Activated CD8-positive, alpha-beta memory T cell treated with anti-CD3 and anti-CD28 coated beads, Interleukin-2, amount 10 ng/mL, durations not matched to agents 7 days and 5 days (primary cell): ENCODE data around the gene NDUFA8. TPM values are rescaled to one million over a fixed set of nuclear protein-coding genes. Genes with fewer than 3 reads are reported as not detected.
A peak's percentile ranks its signal among the peaks of the same experiment; 100 is the strongest.

Source experiments
- ATAC-seq: fragments of 150-1000 bp; cut with Tn5 transposase; one replicate; pipeline ENCODE4 v1.10.0; 2021; ENCODE audit warnings: moderate library complexity
- CTCF ChIA-PET: fragments of 350-600 bp; sonication (Branson Sonifier 250); formaldehyde crosslinking; loops from one replicate; lab custom pipeline; 2021; ENCODE audit warnings: antibody characterized with exemption; lab: Charles Lee
- DNase-seq: peaks from one replicate; pipeline ENCODE4 v3.0.0-alpha.2; 2020
- H3K27ac Mint-ChIP-seq: one replicate; pipeline ENCODE4 v1.8.0; 2021; ENCODE audit warnings: mild to moderate bottlenecking, mixed read lengths
- H3K27me3 Mint-ChIP-seq: one replicate; pipeline ENCODE4 v1.8.0; 2021; ENCODE audit warnings: mixed read lengths
- H3K36me3 Mint-ChIP-seq: one replicate; pipeline ENCODE4 v1.8.0; 2021; ENCODE audit warnings: mild to moderate bottlenecking, mixed read lengths
- H3K4me1 Mint-ChIP-seq: one replicate; pipeline ENCODE4 v1.8.0; 2021; ENCODE audit warnings: mixed read lengths
- H3K4me3 Mint-ChIP-seq: one replicate; pipeline ENCODE4 v1.8.0; 2021; ENCODE audit warnings: mild to moderate bottlenecking, moderate library complexity, mixed read lengths
- H3K9me3 Mint-ChIP-seq: one replicate; pipeline ENCODE4 v1.8.0; 2022; ENCODE audit warnings: low read depth, mixed read lengths
- total RNA-seq, 2 experiments: library from RNA; stranded (reverse); gene quantifications; one replicate each; pipeline ENCODE4 v1.2.3, GENCODE V29; 2021

The NDUFA8 gene
- total RNA-seq, 2 experiments from 2014 or later, result 36.4 to 49.1 TPM

DNA sequence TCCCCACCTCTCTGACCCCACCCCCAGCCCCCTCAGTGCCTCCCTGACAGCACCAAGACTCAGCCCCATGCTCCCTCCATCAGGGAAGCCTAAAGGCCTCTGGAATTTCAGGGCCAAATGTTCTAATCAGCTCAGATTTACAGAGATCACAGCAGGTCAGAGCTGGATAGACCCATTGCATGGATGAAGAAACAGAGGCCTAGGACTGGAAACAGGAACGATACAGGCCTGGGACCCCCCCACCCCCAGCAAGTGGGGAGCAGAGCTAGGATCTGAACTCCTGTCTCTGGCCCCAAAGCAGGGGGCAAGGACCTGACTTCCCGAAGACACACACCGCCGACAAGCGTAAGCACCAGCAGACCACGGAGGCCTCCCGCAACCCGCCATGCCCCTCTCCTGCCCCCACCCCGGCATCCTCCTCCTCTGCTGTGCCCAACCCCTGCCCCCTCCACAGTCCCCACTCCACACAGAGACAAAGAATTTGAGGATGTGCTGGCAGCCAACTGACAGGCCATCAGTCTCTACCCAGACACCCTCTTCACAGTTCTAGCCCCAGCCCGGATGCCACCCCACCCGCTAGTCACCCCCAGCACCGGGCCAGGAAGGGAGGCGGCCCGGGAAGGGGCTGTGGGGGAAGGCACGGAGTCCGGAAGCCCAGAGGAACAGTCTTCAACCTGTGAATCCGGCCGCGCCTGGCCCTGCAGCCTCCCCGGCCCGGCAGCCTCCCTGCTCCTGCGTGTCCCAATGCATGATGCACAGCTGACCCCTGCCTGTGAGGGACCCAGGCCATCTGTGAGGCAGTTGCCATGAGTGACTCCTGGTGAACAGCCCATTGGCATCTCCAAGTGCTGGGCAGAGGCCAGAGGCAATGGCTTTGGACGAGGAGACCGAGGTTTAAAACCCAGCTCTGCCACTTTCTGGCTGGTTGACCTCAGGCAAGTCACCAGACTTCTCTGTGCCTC lies 31.3 kb downstream of the NDUFA8 start:
- Mint-ChIP-seq H3K27me3 (peaks cover 41% of the 10 kb centered on the region), H3K9me3 (no peaks in the 10 kb centered on the region), H3K36me3 (no peaks in the 10 kb centered on the region), H3K4me3 (no peak overlapping the region), H3K4me1 (peaks cover 14% of the 10 kb centered on the region), H3K27ac (peak overlapping the region; percentile 64)
- peak; percentile 50 for DNase-seq
- ATAC-seq, result peak; percentile 38
- CTCF ChIA-PET, result interaction anchor here (0.7 to 9.4 kb wide), 6 partner anchors 15 to 221 kb away, joined by 3 to 304 read pairs (median 6); no protein-coding TSS in a partner anchor

DNA sequence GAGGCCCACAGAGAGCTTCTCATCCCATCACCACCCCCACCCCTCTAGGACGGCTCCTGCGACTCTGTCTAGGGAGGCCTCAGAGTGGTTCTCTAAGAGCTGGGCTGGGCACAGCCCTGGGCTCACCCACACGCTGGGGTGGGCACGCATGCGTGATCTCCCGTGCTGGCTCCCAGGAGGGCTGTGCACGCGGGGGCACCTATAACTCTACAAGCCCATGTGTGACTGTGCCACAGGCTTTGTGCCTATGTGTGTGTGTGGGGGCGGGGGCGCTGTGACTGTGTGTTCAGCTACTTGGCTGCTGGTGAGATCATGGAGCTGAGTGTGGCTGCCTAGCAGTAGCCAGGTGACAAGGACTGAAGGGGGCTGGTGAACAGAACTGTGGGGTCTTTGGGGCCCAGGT lies 32.2 kb downstream of the NDUFA8 start:
- H3K27ac Mint-ChIP-seq, result peak overlapping the region; percentile 39
- no peak for ATAC-seq

DNA sequence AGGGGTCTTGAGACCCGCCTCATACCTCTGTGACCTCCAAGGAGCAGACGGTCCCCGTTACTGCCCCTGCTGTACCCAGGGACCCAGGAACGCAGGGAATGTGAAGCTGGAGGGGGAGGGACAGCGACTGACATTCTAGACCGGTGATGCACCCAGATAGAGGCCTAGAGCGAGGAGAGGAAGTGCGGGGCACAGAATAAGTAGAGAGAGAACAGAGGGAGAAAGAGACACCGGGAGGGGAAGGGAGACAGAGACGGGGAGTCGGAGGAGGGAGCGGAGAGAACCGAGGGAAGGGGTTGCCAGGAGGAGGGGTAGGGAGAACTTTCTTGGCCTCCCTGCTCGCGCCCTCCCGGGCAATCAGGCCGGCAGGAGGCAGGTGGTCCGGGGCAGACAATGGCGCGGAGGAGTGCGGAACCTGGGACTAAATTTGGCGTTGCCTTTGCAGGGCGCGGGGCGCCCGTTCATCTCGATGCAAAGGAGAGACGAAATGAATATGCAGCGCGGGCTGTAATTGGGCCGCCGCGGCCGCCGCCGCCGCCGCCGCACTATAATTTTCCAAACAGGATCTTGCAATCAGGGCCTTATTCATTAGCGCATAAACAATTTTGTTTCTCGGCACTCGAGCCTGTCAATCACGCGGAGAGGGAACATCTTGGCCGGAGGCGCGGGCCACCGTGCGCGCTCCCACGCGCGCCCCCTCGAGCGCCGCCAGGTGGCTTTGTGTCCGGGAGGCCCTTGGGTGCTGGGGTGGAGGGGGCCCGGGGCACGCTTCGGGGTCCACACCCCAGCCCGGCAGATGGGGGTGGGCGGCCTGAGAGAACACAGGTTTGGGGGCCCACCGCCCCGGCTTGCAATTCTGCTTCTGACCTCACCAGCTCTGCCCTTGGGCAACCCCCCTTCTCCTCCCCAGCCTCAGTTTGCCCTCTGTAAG lies 33.0 kb downstream of the NDUFA8 start:
- H3K9me3 Mint-ChIP-seq, result no peaks in the 10 kb centered on the region
- H3K36me3 Mint-ChIP-seq, result no peaks in the 10 kb centered on the region
- peak overlapping the region; percentile 51 for H3K4me3 Mint-ChIP-seq
- CTCF ChIA-PET, result interaction anchor here (1.2 to 13.1 kb wide), 7 partner anchors 10 to 685 kb away, joined by 3 to 304 read pairs (median 14); partner anchors contain the start of genes MRRF, RBM18 and TTLL11
- DNase-seq (no peak), ATAC-seq (no peak)
- H3K4me1 Mint-ChIP-seq, result peaks cover 21% of the 10 kb centered on the region
- no peak overlapping the region for H3K27ac Mint-ChIP-seq
- H3K27me3 Mint-ChIP-seq, result peaks cover 36% of the 10 kb centered on the region

More for the DNA sequence above, 32.2 kb downstream of the NDUFA8 start:
- Mint-ChIP-seq H3K36me3 (no peaks in the 10 kb centered on the region), H3K4me1 (peaks cover 21% of the 10 kb centered on the region), H3K4me3 (no peak overlapping the region), H3K9me3 (no peaks in the 10 kb centered on the region), H3K27me3 (peaks cover 41% of the 10 kb centered on the region)
- DNase-seq, result no peak
- CTCF ChIA-PET, result interaction anchor here (0.7 to 13.1 kb wide), 6 partner anchors 19 to 222 kb away, joined by 3 to 304 read pairs (median 20); partner anchors contain the start of gene TTLL11

GRCh38 chr9:122125509-122126330 lies 33.9 kb downstream of the NDUFA8 start:
- Mint-ChIP-seq H3K4me1 (peaks cover 21% of the 10 kb centered on the region), H3K36me3 (no peaks in the 10 kb centered on the region), H3K9me3 (no peaks in the 10 kb centered on the region), H3K4me3 (no peak overlapping the region), H3K27ac (no peak overlapping the region), H3K27me3 (peaks cover 34% of the 10 kb centered on the region)
- DNase-seq, result no peak
- no peak for ATAC-seq
- CTCF ChIA-PET, result interaction anchor here (0.8 to 13.1 kb wide), 30 partner anchors 9 to 686 kb away, joined by 3 to 304 read pairs (median 4); partner anchors contain the start of genes MORN5, MRRF, NDUFA8 and RBM18

GRCh38 chr9:122125158-122125508 lies 34.4 kb downstream of the NDUFA8 start:
- peaks cover 34% of the 10 kb centered on the region for H3K27me3 Mint-ChIP-seq
- H3K27ac Mint-ChIP-seq, result no peak overlapping the region
- no peaks in the 10 kb centered on the region for H3K36me3 Mint-ChIP-seq
- DNase-seq, result peak; percentile 83
- no peak overlapping the region for H3K4me3 Mint-ChIP-seq
- no peaks in the 10 kb centered on the region for H3K9me3 Mint-ChIP-seq
- CTCF ChIA-PET, result interaction anchor here (0.8 to 13.1 kb wide), 34 partner anchors 9 to 686 kb away, joined by 3 to 304 read pairs (median 5); partner anchors contain the start of genes MORN5, MRRF, NDUFA8 and PTGS1
- peaks cover 21% of the 10 kb centered on the region for H3K4me1 Mint-ChIP-seq
- peak; percentile 83 for ATAC-seq

DNA sequence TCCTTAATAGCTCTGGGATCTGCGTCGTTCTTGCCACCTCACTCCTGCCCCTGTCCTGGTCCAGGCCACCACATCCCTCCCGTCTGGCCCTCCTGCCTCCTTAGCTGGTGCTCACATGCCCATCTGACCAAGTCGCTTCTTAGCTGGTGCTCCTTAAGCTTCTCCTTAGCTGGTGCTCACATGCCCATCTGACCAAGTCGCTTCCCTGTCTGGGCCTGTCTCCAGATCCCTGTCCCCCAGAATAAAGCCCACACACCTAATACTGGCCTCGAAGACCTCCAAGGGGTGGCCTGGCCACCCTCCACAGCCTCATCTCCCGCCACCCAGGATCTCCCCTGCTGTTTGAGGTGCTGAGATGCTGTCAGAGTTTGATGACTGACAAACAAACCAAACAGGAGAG lies 35.1 kb downstream of the NDUFA8 start:
- no peaks in the 10 kb centered on the region for H3K9me3 Mint-ChIP-seq

DNA sequence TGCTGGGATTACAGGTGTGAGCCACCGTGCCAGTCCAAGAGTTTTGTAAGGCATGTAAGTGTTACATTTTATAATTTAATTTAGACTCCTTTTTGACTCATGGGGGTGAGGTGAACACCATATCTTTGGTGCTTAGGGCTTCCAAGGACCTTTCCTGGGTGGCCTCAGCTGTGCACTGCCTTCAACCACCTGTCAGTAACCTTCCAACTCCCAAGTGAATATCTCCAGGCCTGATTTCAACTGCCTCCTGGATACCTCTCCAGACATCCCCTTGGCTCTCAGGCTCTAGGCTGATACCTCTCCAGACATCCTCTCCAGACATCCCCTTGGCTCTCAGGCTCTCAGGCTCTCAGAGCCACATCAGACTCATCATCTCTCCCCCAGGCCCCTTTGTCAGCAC lies 35.5 kb downstream of the NDUFA8 start:
- H3K4me1 Mint-ChIP-seq, result peaks cover 21% of the 10 kb centered on the region

More for the DNA sequence above, 35.1 kb downstream of the NDUFA8 start:
- peaks cover 34% of the 10 kb centered on the region for H3K27me3 Mint-ChIP-seq
- no peak overlapping the region for H3K4me3 Mint-ChIP-seq
- CTCF ChIA-PET, result interaction anchor here (0.8 to 13.1 kb wide), 35 partner anchors 8 to 687 kb away, joined by 3 to 304 read pairs (median 5); partner anchors contain the start of genes MORN5, MRRF, NDUFA8 and PTGS1
- H3K4me1 Mint-ChIP-seq, result peaks cover 21% of the 10 kb centered on the region
- ATAC-seq (no peak), DNase-seq (no peak)
- H3K36me3 Mint-ChIP-seq, result no peaks in the 10 kb centered on the region
- H3K27ac Mint-ChIP-seq, result no peak overlapping the region

GRCh38 chr9:122122903-122123632 lies 36.5 kb downstream of the NDUFA8 start:
- CTCF ChIA-PET, result interaction anchor here (0.7 to 13.1 kb wide), 23 partner anchors 9 to 573 kb away, joined by 3 to 304 read pairs (median 5); partner anchors contain the start of genes MORN5, NDUFA8 and TTLL11
- DNase-seq, result peak; percentile 80
- no peak overlapping the region for H3K27ac Mint-ChIP-seq

More for the DNA sequence above, 35.5 kb downstream of the NDUFA8 start:
- Mint-ChIP-seq H3K27me3 (peaks cover 34% of the 10 kb centered on the region), H3K27ac (no peak overlapping the region), H3K36me3 (no peaks in the 10 kb centered on the region), H3K9me3 (no peaks in the 10 kb centered on the region), H3K4me3 (no peak overlapping the region)
- DNase-seq, result no peak
- ATAC-seq, result no peak
- CTCF ChIA-PET, result interaction anchor here (0.5 to 13.1 kb wide), 20 partner anchors 13 to 687 kb away, joined by 3 to 304 read pairs (median 6); partner anchors contain the start of genes MORN5, MRRF, NDUFA8 and RBM18

GRCh38 chr9:122122468-122122867 lies 37.1 kb downstream of the NDUFA8 start:
- H3K27ac Mint-ChIP-seq, result no peak overlapping the region
- DNase-seq (no peak), ATAC-seq (no peak)
- no peaks in the 10 kb centered on the region for H3K36me3 Mint-ChIP-seq
- CTCF ChIA-PET, result interaction anchor here (1.0 to 13.1 kb wide), 19 partner anchors 9 to 576 kb away, joined by 3 to 304 read pairs (median 5); partner anchors contain the start of genes MORN5, NDUFA8 and TTLL11
- H3K27me3 Mint-ChIP-seq, result peaks cover 31% of the 10 kb centered on the region
- peaks cover 17% of the 10 kb centered on the region for H3K4me1 Mint-ChIP-seq
- no peak overlapping the region for H3K4me3 Mint-ChIP-seq
- H3K9me3 Mint-ChIP-seq, result no peaks in the 10 kb centered on the region

More at GRCh38 chr9:122122903-122123632, 36.5 kb downstream of the NDUFA8 start:
- peaks cover 34% of the 10 kb centered on the region for H3K27me3 Mint-ChIP-seq
- H3K36me3 Mint-ChIP-seq, result no peaks in the 10 kb centered on the region
- ATAC-seq, result peak; percentile 63
- peaks cover 21% of the 10 kb centered on the region for H3K4me1 Mint-ChIP-seq
- H3K4me3 Mint-ChIP-seq, result no peak overlapping the region
- no peaks in the 10 kb centered on the region for H3K9me3 Mint-ChIP-seq

GRCh38 chr9:122121931-122122330 lies 37.6 kb downstream of the NDUFA8 start:
- H3K36me3 Mint-ChIP-seq, result no peaks in the 10 kb centered on the region
- peaks cover 15% of the 10 kb centered on the region for H3K4me1 Mint-ChIP-seq
- peaks cover 27% of the 10 kb centered on the region for H3K27me3 Mint-ChIP-seq
- ATAC-seq (no peak), DNase-seq (no peak)
- CTCF ChIA-PET, result interaction anchor here (0.7 to 13.1 kb wide), 17 partner anchors 10 to 576 kb away, joined by 3 to 304 read pairs (median 5); partner anchors contain the start of gene TTLL11
- no peak overlapping the region for H3K4me3 Mint-ChIP-seq
- H3K9me3 Mint-ChIP-seq, result no peaks in the 10 kb centered on the region
- no peak overlapping the region for H3K27ac Mint-ChIP-seq

- ATAC-seq (no peak), DNase-seq (no peak)
- no peak overlapping the region for H3K27ac Mint-ChIP-seq
- H3K9me3 Mint-ChIP-seq, result no peaks in the 10 kb centered on the region
- CTCF ChIA-PET, result interaction anchor here (0.7 to 13.1 kb wide), 12 partner anchors 10 to 575 kb away, joined by 3 to 304 read pairs (median 5); partner anchors contain the start of gene TTLL11
- H3K27me3 Mint-ChIP-seq, result peaks cover 23% of the 10 kb centered on the region
- H3K4me3 Mint-ChIP-seq, result no peak overlapping the region
- H3K36me3 Mint-ChIP-seq, result no peaks in the 10 kb centered on the region
- peaks cover 12% of the 10 kb centered on the region for H3K4me1 Mint-ChIP-seq
Observed at GRCh38 chr9:122121391-122121790, 38.2 kb downstream of the NDUFA8 start.
